ENCODE results near the gene MAGI1. TPM values are rescaled to one million over a fixed set of nuclear protein-coding genes. Genes with fewer than 3 reads are reported as not detected.
A peak's percentile ranks its signal among the peaks of the same experiment; 100 is the strongest.
"Not testable (repeated sequence)": the region's sequence is repeated elsewhere in the genome, so short reads cannot be mapped to it uniquely, and the experiment has no call there.

Gene MAGI1
- total RNA-seq, 1 donor from 2014 or later: 45.3 TPM

- DNase-seq: no peak
Measured at GRCh38 chr3:65558826-65559225, 479.9 kb downstream of the MAGI1 start.

DNA sequence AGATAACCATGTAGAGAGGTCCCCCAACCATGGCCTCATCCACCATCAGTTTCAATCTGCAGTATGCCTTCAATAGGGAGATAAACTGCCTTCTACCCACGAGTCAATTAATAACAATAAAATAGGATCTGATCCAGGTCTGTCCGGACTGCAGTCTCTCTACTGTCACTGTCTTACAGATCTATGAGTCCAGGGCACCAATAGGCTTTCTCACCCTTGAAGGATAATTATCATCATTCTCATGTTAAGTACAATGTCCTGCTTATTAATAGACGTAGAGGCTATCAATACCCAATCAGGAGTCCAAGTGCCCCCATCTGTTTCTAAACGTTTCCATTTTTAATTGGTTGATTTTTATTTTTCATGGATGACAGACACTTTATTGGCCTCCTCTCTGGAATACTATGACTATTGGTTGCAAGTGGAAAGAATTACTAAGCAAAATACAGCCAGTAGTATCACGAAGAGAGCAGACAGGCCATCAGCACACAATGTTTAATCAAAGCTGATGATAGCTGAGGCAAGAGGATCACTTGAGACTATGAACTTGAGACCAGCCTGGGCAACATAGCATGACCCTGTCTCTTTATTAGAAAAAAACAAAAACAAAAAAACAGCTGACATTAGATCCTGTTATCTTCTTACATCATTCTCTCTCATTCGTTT, 480.7 kb downstream of the MAGI1 start:
- DNase-seq: no peak

DNA sequence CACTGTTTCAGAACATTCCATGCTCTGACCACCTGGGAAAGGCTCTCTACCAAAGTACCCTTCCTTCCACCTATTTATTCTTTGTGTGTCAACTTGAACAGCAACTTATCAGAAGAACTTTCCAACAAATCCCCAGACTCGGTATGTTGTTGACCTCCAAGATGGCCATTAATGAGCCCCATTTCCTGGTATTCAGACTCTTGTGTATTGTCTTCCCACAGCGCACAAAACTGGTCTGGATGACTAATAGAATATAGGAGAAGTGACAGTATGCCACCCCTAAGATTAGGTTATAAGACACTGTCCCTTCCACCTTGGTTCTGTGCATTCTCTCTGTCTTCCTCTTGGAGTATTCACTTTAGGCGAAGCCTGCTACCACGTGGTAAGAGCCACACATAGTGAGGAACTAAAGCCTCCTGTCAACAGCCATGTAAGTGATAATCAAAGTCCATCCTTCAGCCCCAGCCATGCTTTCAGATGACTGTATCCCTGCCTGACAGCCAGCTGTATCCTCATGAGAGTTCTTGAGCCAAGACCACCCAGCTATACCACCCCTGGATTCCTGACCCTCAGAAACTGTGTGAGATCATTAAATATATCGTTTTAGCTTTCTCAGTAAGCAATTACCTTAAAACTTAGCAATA, 481.7 kb downstream of the MAGI1 start:
- no peak for DNase-seq

- peak; percentile 40 for DNase-seq
Measured at GRCh38 chr3:65552434-65552833, 486.3 kb downstream of the MAGI1 start.

DNA sequence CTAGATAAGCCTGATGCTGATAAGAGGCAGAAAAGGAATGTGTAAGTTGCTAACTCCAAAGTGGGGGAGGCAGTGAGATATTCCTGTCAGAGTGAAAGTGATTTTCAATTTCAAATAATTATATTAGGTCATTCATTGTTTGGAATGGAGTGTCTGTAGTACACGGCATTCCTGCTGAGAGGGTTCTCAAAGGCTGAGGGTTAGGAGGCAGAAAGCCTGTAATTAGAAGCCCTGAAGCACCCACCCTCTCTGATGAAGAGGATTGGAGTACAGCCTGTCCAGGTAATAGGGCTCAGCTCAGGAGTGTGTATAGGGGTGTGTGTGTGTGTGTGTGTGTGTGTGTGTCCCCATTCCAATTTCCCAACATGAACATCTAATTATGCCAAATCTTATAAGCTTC, 486.8 kb downstream of the MAGI1 start:
- no peak for DNase-seq

DNA sequence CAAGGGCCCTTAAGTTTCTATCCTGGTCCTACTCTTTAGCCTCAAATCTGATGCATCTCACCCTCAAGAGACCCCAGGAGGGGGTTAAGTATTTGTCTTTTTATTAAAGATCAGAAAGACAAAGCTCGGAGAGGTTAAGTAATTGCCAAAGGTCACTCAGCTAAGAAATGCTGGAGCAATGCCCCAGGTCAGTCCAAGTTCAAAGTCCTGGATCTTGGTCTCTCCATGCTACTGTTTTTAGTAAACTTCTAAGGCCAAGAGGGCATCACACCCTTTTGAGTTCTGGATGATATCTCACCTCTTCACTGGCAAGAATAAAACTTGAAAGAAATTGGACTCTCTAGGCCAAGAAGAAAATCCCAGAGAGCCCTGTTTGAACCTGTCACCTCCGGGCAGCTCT, 488.6 kb downstream of the MAGI1 start:
- no peak for DNase-seq

DNA sequence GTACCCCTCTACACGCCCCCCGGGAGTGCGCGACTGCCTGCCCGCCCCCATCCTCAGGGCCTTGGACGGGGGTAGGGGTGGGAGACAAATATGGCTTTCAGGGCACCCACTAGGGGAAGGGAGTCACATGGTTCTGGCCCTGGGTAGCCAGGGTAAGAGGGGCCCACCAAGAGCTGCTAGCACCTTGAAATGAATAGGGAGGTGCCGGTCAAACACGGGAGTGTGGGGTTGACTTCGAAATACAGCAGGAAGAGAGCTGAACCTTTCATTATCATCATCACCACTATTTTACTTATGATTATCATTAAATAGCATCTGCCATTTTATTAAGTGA, 489.1 kb downstream of the MAGI1 start:
- no peak for DNase-seq

GRCh38 chr3:65548848-65549625, 489.7 kb downstream of the MAGI1 start:
- no peak for DNase-seq

- no peak for DNase-seq
Measured at GRCh38 chr3:65545429-65545828, 493.3 kb downstream of the MAGI1 start.

DNA sequence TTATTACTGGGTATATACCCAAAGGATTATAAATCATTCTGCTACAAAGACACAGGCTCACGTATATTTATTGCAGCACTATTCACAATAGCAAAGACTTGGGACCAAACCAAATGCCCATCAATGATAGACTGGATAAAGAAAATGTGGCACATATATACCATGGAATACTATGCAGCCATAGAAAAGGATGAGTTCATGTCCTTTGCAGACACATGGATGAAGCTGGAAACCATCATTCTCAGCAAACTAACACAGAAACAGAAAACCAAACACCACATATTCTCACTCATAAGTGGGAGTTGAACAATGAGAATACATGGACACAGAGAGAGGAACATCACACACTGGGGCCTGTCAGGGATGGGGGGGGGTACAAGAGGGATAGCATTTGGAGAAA, 495.3 kb downstream of the MAGI1 start:
- DNase-seq: not testable (repeated sequence)

DNA sequence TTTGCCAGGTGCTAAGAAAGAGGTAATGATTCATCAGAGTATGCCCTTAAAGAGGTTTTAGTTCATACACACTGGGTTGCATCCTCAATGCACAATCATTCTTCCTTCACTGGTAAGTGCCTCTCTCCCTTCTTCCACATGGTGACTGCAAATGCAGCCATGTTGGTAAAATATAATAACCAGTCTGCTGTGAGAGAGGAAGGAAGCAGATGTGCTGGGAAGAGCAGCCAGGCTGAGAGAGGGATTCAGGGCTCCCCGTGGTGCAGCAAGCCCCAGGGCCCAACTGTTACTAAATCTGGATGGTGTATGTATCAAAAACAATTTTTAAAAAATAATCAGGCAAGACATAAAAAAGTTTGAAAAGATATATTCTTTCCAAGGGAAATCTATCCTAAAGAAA, 498.1 kb downstream of the MAGI1 start:
- no peak for DNase-seq

GRCh38 chr3:65539616-65540015, 499.1 kb downstream of the MAGI1 start:
- no peak for DNase-seq

- no peak for DNase-seq
Measured at GRCh38 chr3:65538101-65538500, 500.6 kb downstream of the MAGI1 start.

- no peak for DNase-seq
Measured at GRCh38 chr3:65537109-65537508, 501.6 kb downstream of the MAGI1 start.

GRCh38 chr3:65535260-65535659, 503.5 kb downstream of the MAGI1 start:
- DNase-seq: no peak

DNA sequence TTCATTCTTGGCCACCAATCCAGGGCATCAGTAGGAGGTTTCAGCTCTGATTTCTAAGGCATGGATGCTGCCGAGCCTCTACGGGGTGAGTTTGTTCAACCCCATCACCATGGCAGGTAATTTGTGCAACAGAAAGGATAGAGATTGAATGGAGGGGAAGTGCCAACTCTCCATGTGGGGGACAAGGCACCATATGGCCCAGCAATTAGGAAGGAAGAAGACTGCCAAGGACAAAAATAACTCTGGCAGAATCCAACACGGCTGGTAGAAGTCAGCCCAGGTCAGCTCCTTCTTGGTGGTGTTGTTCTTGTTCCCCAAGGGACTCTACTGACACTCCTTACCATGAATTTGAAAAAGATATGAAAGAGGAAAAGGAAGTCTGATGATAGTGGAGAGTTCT, 503.9 kb downstream of the MAGI1 start:
- DNase-seq: no peak

- no peak for DNase-seq
Measured at GRCh38 chr3:65532749-65533148, 506.0 kb downstream of the MAGI1 start.

DNA sequence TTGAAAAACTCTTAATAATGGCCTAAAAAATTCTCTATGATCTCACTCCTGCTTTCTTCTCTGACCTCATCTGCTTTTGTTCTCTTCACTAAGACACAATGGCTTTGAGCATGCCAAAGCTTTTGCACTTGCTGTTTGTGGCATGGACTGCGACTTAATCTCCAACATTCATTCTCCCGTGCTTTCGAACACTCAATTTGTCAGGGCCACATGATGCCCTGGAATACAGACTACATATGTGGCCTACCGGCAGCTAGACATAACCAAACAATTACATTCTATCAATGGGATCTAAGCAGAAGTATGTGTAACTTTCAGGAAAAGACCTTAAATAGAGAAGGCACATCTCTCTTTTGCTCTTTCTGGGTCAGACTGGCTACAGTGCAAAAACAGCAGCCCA, 506.5 kb downstream of the MAGI1 start:
- no peak for DNase-seq

DNA sequence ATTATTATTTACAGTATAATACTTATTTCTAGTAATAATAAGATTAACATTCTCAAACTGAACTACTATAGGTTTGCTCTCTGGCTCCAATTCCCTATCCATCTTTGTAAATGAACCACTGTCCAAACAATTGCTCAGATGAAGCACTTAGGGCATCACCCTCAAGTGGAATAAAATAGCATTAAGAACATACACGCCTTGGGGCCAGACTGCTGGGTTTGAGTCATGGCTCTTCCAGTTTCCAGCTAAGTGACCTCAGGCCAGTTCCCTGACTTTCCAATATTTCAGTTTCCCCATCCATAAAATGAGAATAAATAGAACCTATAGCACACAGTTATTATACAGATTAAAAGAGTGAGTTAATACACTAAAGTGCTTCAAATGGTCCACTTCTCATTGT, 507.2 kb downstream of the MAGI1 start:
- no peak for DNase-seq

GRCh38 chr3:65526656-65527055, 512.1 kb downstream of the MAGI1 start:
- no peak for DNase-seq

DNA sequence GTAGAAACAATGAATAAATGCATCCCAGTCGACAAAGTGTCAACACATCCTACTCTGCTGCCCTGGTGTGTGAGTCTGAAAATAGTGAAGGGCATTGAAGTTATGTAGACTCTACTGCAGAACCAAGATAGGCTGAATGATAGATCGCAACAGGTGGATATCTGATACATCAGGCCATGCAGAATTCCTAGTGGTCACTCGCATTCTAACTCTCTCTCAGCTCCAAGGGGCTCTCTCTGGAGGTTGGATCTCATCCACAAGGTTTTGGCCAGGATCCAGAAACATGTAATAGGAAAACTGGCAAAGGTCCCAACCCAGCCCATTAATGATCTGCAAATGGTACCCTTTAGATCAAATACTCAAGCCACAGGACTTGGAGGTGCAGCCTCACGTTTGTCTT, 514.1 kb downstream of the MAGI1 start:
- DNase-seq: no peak

DNA sequence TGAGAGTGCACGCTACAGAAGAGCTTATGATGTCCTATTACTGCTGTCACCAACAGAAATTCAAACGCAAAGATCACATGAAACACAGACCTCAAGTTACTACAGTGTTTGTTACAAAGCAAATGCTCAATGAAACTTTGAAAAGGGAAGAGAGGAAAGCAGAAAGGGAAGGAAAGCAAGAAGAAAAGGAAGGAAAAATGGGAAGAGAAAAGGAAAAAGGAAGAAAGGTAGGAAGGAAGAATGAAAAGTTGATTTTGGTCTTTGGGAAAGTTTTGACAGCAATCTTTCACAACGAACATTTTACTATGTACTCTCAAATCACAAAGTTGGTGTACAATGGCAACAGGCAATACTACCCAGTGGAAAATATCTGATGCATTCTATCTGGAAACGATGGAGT, 514.8 kb downstream of the MAGI1 start:
- no peak for DNase-seq

DNA sequence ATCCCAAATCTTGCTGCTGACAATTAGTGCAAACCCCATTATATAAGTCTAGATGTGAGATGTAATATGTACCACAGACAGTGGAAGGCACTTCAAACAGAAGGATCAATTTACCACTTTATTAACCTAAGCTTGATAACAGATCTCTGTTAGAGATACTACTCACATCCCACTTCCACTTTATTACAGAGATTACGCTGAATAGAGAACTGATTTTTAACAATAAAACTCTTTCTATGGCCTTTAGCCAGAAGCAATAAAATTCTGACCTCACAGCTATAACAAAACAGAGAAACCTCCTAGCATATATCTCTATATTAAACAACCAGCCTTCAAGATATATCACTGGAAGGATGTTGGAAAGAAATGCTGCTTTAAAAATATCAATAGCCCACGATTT, 517.7 kb downstream of the MAGI1 start:
- no peak for DNase-seq

- DNase-seq: no peak
Measured at GRCh38 chr3:65516998-65517397, 521.7 kb downstream of the MAGI1 start.

Measured in skin of body (tissue), 2 donors.